Thyroid gland (tissue), 4 donors: ENCODE measurements around the gene ECHS1. TPM values are rescaled to one million over a fixed set of nuclear protein-coding genes. Genes with fewer than 3 reads are reported as not detected.

Experiments used
- DNase-seq, 2 donors: peaks; one replicate each; pipeline ENCODE4 v3.0.0-alpha.2; 2019
- H3K27ac ChIP-seq, 3 donors: fragments of 200-600 bp; sonication (generic); 1 replicate in 2 of 3; 2 replicates in 1 of 3; pipeline ENCODE4 v1.5.1; 2016 to 2019; ENCODE audit warnings: mild to moderate bottlenecking in 1 of 3, moderate library complexity in 1 of 3
- H3K27me3 ChIP-seq: fragments of 200-600 bp; sonication (generic); one replicate; pipeline ENCODE4 v1.5.1; 2019
- H3K36me3 ChIP-seq, 2 donors: fragments of 200-600 bp; sonication (generic); one replicate each; pipeline ENCODE4 v1.5.1; 2016 to 2019
- H3K4me1 ChIP-seq, 2 donors: fragments of 200-600 bp; sonication (generic); one replicate each; pipeline ENCODE4 v1.5.1; 2017 to 2019
- H3K4me3 ChIP-seq, 3 donors: fragments of 200-600 bp; sonication (generic); replicated peaks in 1 of 3; 1 replicate in 2 of 3; 2 replicates in 1 of 3; pipeline ENCODE4 v1.5.1; 2016; ENCODE audit warnings: mild to moderate bottlenecking in 1 of 3
- H3K9me3 ChIP-seq: fragments of 200-600 bp; sonication (generic); one replicate; pipeline ENCODE4 v1.5.1; 2017
- POLR2A ChIP-seq, 2 donors: fragments of 450-650 bp; IDR thresholded peaks; one replicate each; pipeline ENCODE4 v1.6.1; 2017; ENCODE audit warnings: antibody characterized with exemption in 2 of 2, mild to moderate bottlenecking in 2 of 2, moderate library complexity in 1 of 2
- WGBS, 2 donors: methylation state at CpG; one replicate each; pipeline ENCODE4 v1.1.5; 2017; 5-methylcytosine and 5-hydroxymethylcytosine counted together
- intact Hi-C: fragments of 100-400 bp; cut with DNase I; formaldehyde crosslinking; loops from one replicate; pipeline ENCODE4 v1.15.1; 2023
- total RNA-seq, 4 donors: library from RNA; depleted of rRNA; stranded (reverse); fragments of >200 nt; gene quantifications; one replicate each; pipeline ENCODE4 v1.2.3, GENCODE V29; 2016
- TF ChIP-seq, protein P1 (sequence below), 6 experiments: fragments of 200-600 bp in 3 of 6; fragments of 450-650 bp in 3 of 6; sonication (generic) in 3 of 6; IDR thresholded peaks; one replicate each; pipeline ENCODE4 v1.5.1; 2016 to 2019; ENCODE audit warnings: antibody characterized with exemption in 6 of 6, mild to moderate bottlenecking in 2 of 6, inconsistent platforms in 1 of 6, moderate library complexity in 1 of 6

Gene ECHS1
- total RNA-seq, 4 donors from 2014 or later, result 73.9 to 135 (median 99.5) TPM

DNA sequence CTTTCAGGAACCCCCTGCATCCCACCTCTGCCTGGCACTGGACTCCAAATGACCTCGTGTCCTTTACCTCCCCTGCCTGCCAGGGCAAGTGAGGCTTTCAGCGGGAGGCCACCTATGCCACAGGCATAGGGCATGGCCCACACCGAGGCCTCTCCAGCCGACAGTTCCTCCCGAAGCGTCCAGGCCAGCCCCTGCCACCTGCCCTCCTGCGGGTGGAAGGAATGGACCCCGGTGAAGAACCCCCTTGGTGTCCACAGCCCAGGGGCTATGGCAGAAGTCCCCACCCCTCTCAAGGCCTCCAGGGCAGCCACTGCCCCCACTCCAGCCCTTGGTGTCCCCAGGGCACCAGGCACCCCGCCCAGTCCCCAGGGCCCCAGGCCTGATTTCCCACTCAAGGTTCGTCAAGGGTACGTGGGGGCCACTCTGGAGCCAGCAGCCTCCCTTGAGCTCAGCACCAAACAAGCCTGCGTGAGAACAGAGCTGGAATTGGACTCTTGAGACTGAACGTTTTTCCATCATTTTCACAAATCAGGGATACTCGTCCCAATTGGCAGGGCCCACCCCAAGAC, 18.4 kb downstream of the ECHS1 start:
- 87 to 94% methylated on average over 3 to 8 of the region's 14 CpGs for WGBS, 2 donors
- H3K36me3 ChIP-seq, result no peaks in the 10 kb centered on the region
- no peak overlapping the region for H3K27ac ChIP-seq
- H3K4me3 ChIP-seq, result no peak overlapping the region
- no peaks in the 10 kb centered on the region for H3K9me3 ChIP-seq
- H3K27me3 ChIP-seq, result no peaks in the 10 kb centered on the region
- no peak for TF ChIP-seq POLR2A (IDR thresholded peaks at IDR 0.05)
- TF ChIP-seq, protein P1, sequence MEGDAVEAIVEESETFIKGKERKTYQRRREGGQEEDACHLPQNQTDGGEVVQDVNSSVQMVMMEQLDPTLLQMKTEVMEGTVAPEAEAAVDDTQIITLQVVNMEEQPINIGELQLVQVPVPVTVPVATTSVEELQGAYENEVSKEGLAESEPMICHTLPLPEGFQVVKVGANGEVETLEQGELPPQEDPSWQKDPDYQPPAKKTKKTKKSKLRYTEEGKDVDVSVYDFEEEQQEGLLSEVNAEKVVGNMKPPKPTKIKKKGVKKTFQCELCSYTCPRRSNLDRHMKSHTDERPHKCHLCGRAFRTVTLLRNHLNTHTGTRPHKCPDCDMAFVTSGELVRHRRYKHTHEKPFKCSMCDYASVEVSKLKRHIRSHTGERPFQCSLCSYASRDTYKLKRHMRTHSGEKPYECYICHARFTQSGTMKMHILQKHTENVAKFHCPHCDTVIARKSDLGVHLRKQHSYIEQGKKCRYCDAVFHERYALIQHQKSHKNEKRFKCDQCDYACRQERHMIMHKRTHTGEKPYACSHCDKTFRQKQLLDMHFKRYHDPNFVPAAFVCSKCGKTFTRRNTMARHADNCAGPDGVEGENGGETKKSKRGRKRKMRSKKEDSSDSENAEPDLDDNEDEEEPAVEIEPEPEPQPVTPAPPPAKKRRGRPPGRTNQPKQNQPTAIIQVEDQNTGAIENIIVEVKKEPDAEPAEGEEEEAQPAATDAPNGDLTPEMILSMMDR (IDR thresholded peaks at IDR 0.05), result no peak
- intact Hi-C loops, result no loop called here
- DNase-seq, result no peak
- H3K4me1 ChIP-seq, result peaks cover 0 to 15% of the 10 kb centered on the region in 2 donors

DNA sequence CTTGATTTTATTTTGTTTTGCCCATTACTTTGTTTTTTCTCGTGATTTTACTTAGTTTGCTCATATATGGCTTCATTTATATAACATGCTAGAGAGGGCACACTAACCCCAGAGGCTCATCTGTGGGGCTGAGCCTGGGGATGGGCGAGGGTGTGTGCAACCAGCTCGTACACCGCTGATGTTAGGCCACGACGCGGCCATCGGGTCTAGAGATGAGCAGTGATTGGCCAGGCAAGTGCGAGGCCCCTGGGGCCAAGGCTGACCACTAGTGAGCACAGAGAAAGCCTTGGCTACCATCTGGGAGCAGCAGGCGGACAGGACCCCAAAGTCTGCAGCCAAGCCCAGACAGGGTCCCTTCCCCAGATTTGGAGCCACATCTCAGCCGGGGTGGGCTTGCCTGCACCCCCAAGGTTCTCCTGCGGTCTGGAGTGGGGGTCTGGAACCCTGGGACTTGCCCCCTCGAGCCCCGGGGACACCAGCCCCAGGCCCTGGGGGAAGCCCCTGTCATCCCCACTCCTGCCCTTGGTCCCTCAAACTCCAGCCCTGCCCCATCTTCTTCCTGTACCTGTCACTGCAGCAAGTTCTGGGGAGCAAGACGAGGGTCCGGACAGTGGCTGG, 19.1 kb downstream of the ECHS1 start:
- H3K9me3 ChIP-seq, result no peaks in the 10 kb centered on the region
- WGBS, 2 donors, result 86 to 94% methylated on average over 13 to 14 of the region's 16 CpGs
- TF ChIP-seq POLR2A (IDR thresholded peaks at IDR 0.05), result no peak
- TF ChIP-seq, protein P1 (IDR thresholded peaks at IDR 0.05), result no peak
- H3K4me1 ChIP-seq, result peaks cover 0 to 15% of the 10 kb centered on the region in 2 donors
- intact Hi-C loops, result no loop called here
- no peak overlapping the region for H3K27ac ChIP-seq
- no peak overlapping the region for H3K4me3 ChIP-seq
- H3K27me3 ChIP-seq, result no peaks in the 10 kb centered on the region
- no peaks in the 10 kb centered on the region for H3K36me3 ChIP-seq
- no peak for DNase-seq

DNA sequence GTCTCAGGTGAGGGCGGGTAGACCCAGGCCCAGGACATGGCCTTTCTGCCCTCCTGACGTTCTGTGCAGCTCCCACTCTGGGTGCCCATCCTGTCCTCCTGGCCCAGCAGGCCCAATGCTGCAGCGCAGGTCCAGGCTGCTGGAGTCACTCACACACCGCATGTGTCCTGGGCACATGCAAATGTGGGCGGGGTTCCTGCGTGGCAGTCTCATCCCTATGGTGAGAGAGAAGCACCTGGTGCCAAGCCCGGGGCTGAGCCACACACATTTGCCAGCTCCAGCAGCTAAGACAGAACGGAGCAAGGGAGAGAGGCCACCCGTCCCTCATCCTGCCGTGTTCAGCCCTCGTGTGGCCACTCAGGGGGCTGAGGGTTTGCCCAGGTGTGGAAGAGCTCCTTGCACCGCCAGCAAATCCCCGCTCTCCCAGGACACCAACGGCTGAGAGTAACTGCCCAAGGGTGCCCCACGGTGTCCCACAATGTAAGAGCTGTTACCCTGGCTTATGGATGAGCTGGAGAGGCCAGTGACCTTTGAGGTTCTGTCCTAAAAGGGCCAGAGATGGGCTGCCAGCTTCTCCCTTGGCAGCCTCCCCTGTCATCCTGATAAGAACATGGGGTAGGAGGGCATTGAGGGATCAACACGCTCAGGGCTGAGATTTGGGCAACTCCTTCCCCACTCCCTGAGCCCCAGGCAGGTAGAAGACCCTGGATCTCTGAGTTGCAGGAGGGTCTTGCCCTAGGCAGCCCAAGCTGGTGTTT, 19.8 kb downstream of the ECHS1 start:
- intact Hi-C loops, result no loop called here
- Histone ChIP-seq H3K27me3 (no peaks in the 10 kb centered on the region), H3K4me3 (no peak overlapping the region), H3K4me1 (peaks cover 0 to 15% of the 10 kb centered on the region in 2 donors), H3K9me3 (no peaks in the 10 kb centered on the region), H3K36me3 (no peaks in the 10 kb centered on the region), H3K27ac (no peak overlapping the region)
- WGBS, 2 donors, result 82 to 85% methylated on average over 5 to 16 of the region's 16 CpGs
- TF ChIP-seq POLR2A (IDR thresholded peaks at IDR 0.05), result no peak
- TF ChIP-seq, protein P1 (IDR thresholded peaks at IDR 0.05), result no peak
- no peak for DNase-seq

- DNase-seq, result no peak
- H3K4me1 ChIP-seq, result peaks cover 0 to 4% of the 10 kb centered on the region in 2 donors
- H3K9me3 ChIP-seq, result no peaks in the 10 kb centered on the region
- intact Hi-C loops, result no loop called here
- TF ChIP-seq, protein P1 (IDR thresholded peaks at IDR 0.05), result no peak
- no peak for TF ChIP-seq POLR2A (IDR thresholded peaks at IDR 0.05)
- no peak overlapping the region for H3K27ac ChIP-seq
- no peaks in the 10 kb centered on the region for H3K36me3 ChIP-seq
- H3K27me3 ChIP-seq, result peaks cover 6% of the 10 kb centered on the region
- WGBS, 2 donors, result 69 to 77% methylated on average over 6 to 21 of the region's 24 CpGs
- no peak overlapping the region for H3K4me3 ChIP-seq
These were observed 21.5 kb downstream of the ECHS1 start for GRCh38 chr10:133351408-133352318.
